Osteoblast (primary cell): ENCODE data around the gene MAGEA9. TPM values are rescaled to one million over a fixed set of nuclear protein-coding genes. Genes with fewer than 3 reads are reported as not detected.
"Not testable (repeated sequence)": the region's sequence is repeated elsewhere in the genome, so short reads cannot be mapped to it uniquely, and the experiment has no call there.

Experiments used
- DNase-seq: peaks from one replicate; pipeline ENCODE4 v3.0.0; 2011; ENCODE audit warnings: low spot score, mixed read lengths; ENCODE audit not compliant: insufficient read length; ENCODE audit errors: missing footprints
- H2AFZ ChIP-seq: 2 replicates; pipeline ENCODE4 v1.6.0; 2011; ENCODE audit warnings: mild to moderate bottlenecking, low read length
- H3K27ac ChIP-seq: 2 replicates; pipeline ENCODE4 v1.5.1; 2011; ENCODE audit warnings: mild to moderate bottlenecking, low read depth, low read length, moderate library complexity
- H3K27me3 ChIP-seq: 2 replicates; pipeline ENCODE4 v1.6.0; 2012; ENCODE audit warnings: mild to moderate bottlenecking, control low read depth, inconsistent platforms, low read length, moderate library complexity; ENCODE audit not compliant: insufficient read depth
- H3K36me3 ChIP-seq: 2 replicates; pipeline ENCODE4 v1.5.1; 2011; ENCODE audit warnings: mild to moderate bottlenecking, low read length, control low read depth, moderate library complexity; ENCODE audit not compliant: insufficient read depth
- H3K4me1 ChIP-seq: 2 replicates; pipeline ENCODE4 v1.5.1; 2011; ENCODE audit warnings: mild to moderate bottlenecking, low read length, control low read depth, moderate library complexity; ENCODE audit not compliant: insufficient read depth
- H3K4me2 ChIP-seq: 2 replicates; pipeline ENCODE4 v1.6.0; 2011; ENCODE audit warnings: mild to moderate bottlenecking, low read length; ENCODE audit not compliant: insufficient read depth
- H3K4me3 ChIP-seq: fragments of 200-600 bp; sonication (generic); 3 replicates; pipeline ENCODE4 v1.5.1; 2012; ENCODE audit warnings: mild to moderate bottlenecking, low read length, inconsistent platforms; ENCODE audit not compliant: insufficient read depth
- H3K79me2 ChIP-seq: 2 replicates; pipeline ENCODE4 v1.6.0; 2012; ENCODE audit warnings: mild to moderate bottlenecking, low read length, control low read depth, inconsistent platforms; ENCODE audit not compliant: insufficient read depth
- H3K9me3 ChIP-seq: 2 replicates; pipeline ENCODE4 v1.5.1; 2011; ENCODE audit warnings: low read depth, low read length, control low read depth
- H4K20me1 ChIP-seq: 2 replicates; pipeline ENCODE4 v1.6.0; 2012; ENCODE audit warnings: mild to moderate bottlenecking, low read length, control low read depth; ENCODE audit not compliant: insufficient read depth
- CTCF ChIP-seq: IDR thresholded peaks from 2 replicates; pipeline ENCODE4 v1.5.1; 2011; ENCODE audit warnings: mild to moderate bottlenecking, low read depth, low read length, moderate library complexity; ENCODE audit errors: extremely low read depth
- total RNA-seq: library from RNA; depleted of rRNA; stranded (reverse); fragments of >200 nt; gene quantifications from 2 replicates; pipeline ENCODE4 v1.2.3, GENCODE V29; 2012

The MAGEA9 gene
- total RNA-seq = not detected in 2 replicates

DNA sequence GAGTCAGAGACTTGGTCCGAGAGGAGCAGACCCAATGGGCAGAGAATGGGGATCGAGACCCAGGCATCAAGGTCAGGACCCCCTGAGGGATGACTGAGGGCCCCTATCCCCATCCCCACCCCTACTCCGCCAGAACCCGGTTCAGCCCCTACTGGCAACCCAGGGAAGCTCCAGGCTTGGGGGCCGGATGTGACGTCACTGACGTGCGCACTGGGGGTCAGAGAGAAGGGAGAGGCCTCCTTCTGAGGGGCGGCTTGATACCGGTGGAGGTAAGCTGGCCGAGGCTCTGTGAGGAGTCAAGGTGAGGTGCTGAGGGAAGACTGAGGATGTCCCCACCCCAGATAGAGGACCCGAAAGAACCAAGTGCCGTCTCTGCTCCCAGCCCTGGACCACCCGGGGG is at the start of gene MAGEA9:
MAGEA9 (plus strand) TSS at position 204 of the 400 bp plus-strand sequence. CDS start 4,281 bp downstream, outside the sequence.
- H2AFZ ChIP-seq, H4K20me1 ChIP-seq, H3K4me3 ChIP-seq, H3K27me3 ChIP-seq, H3K36me3 ChIP-seq, H3K79me2 ChIP-seq, DNase-seq, H3K4me2 ChIP-seq, H3K4me1 ChIP-seq, H3K27ac ChIP-seq, H3K9me3 ChIP-seq: not testable (repeated sequence)

DNA sequence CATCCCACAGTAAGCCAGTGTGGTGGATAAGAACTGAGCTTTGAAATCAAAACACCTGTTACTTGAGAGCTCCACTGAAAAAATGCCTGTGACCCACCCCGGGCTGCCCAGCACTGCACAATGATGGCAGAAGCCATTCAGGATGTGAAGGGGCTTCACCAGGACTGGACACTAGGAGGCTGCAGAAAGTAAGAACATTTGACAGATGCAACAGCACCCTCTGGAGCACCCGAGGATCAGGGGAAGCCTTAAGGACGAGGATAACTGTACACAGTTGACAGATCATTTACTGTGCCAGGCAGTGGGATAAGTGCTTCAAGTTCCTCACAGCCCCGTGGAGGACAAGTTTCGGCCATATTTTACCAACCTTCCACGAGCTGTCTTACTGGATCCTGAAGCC is 39.5 kb upstream of the MAGEA9 start:
- not testable (repeated sequence) for DNase-seq, H3K79me2 ChIP-seq, H4K20me1 ChIP-seq, H2AFZ ChIP-seq, H3K4me2 ChIP-seq, H3K4me3 ChIP-seq, H3K27ac ChIP-seq, H3K36me3 ChIP-seq, H3K27me3 ChIP-seq, H3K9me3 ChIP-seq, H3K4me1 ChIP-seq

DNA sequence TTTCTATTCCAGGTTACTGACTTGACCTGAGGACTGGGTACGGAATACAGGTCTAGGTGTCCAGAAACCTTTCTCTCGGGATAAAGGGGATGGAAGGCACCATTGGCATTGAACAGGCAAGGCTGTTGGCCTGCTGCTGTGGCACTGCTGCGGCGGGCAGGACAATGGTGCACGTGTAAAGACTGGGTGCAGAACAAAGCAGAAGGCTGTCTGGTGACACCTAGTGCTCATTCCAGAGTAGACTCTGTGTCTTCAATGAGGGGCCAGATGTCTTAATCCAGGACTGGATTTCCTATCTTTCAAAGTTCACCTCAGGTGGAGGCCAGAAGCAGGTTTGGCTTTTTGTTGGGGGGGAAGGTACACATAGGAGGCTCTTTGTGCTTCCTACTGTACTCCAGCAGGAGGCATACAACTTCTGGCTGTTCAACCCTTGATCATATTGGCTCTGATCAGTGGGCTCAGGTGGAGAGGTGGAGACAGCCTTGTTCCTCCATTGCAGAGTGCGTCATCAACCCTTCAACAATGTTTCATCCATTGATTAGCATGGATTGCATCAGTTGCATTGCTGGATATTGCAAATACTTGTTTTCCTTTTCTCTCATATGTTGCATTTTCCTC is 35.2 kb upstream of the MAGEA9 start:
- not testable (repeated sequence) for H3K36me3 ChIP-seq, H3K4me3 ChIP-seq, H3K4me2 ChIP-seq, H3K27me3 ChIP-seq, H3K9me3 ChIP-seq, H3K4me1 ChIP-seq, H3K27ac ChIP-seq, H4K20me1 ChIP-seq, H2AFZ ChIP-seq, DNase-seq, H3K79me2 ChIP-seq

- no peaks in the 10 kb centered on the region for H3K9me3 ChIP-seq
- no peak overlapping the region for H3K4me2 ChIP-seq
- no peak overlapping the region for H2AFZ ChIP-seq
- H4K20me1 ChIP-seq = no peaks in the 10 kb centered on the region
- DNase-seq = no peak
- H3K79me2 ChIP-seq = no peaks in the 10 kb centered on the region
- H3K36me3 ChIP-seq = no peaks in the 10 kb centered on the region
- no peaks in the 10 kb centered on the region for H3K4me1 ChIP-seq
- no peak overlapping the region for H3K27ac ChIP-seq
- no peaks in the 10 kb centered on the region for H3K27me3 ChIP-seq
- no peak overlapping the region for H3K4me3 ChIP-seq
- no peak for TF ChIP-seq CTCF
These were observed 24.3 kb upstream of the MAGEA9 start for GRCh38 chrX:149757206-149758067.

DNA sequence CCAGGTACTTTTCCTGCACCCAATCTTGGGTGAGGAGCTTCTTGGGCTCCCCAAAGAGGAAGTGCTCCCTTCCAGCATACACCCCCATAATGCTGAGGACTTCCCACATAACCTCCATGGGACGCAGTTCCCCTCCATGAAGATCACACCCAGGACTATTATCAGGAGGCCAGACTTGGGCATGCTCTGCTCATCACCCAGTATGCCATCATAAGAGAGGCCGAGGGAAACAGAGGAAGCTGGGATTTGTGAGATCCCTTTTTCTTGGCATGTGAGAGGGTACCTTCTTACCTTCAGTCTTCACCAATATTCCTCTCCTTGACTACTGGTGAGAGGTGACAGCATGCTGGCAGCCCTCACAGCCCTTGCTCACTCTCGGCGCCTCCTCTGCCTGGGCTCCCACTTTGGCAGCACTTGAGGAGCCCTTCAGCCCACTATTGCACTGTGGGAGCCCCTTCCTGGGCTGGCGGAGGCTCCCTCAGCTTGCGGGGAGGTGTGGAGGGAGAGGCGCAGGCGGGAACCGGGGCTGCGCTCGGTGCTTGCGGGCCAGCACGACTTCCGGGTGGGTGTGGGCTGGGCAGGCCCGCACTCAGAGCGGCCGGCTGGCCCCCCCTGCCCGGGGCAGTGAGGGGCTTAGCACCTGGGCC is 23.5 kb upstream of the MAGEA9 start:
- no peak overlapping the region for H2AFZ ChIP-seq
- DNase-seq = no peak
- no peaks in the 10 kb centered on the region for H3K27me3 ChIP-seq
- H3K27ac ChIP-seq = no peak overlapping the region
- H3K4me1 ChIP-seq = no peaks in the 10 kb centered on the region
- no peaks in the 10 kb centered on the region for H3K9me3 ChIP-seq
- no peak for TF ChIP-seq CTCF
- H3K4me3 ChIP-seq = no peak overlapping the region
- no peaks in the 10 kb centered on the region for H3K79me2 ChIP-seq
- no peaks in the 10 kb centered on the region for H4K20me1 ChIP-seq
- H3K4me2 ChIP-seq = no peak overlapping the region
- H3K36me3 ChIP-seq = no peaks in the 10 kb centered on the region

DNA sequence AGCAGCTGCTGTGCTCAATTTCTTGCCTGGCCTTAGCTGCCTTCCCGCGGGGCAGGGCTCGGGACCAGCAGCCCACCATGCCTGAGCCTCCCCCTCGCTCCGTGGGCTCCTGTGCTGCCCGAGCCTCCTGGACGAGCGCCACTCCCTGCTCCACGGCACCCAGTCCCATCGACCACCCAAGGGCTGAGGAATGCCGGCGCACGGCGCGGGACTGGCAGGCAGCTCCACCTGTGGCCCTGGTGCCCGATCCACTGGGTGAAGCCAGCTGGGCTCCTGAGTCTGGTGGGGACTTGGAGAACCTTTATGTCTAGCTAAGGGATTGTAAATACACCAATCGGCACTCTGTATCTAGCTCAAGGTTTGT is 23.0 kb upstream of the MAGEA9 start:
- H4K20me1 ChIP-seq, H3K79me2 ChIP-seq, DNase-seq, H3K9me3 ChIP-seq, H3K27me3 ChIP-seq, H3K4me1 ChIP-seq, H3K4me2 ChIP-seq, H3K4me3 ChIP-seq, H3K36me3 ChIP-seq, H2AFZ ChIP-seq, H3K27ac ChIP-seq: not testable (repeated sequence)
